ENCODE measurements around the gene MAPRE2. TPM values are rescaled to one million over a fixed set of nuclear protein-coding genes. Genes with fewer than 3 reads are reported as not detected.

Gene MAPRE2
- total RNA-seq, 1 donor from 2014 or later: 35.4 TPM

- DNase-seq (no peak), ATAC-seq (no peak)
- TF ChIP-seq CTCF (IDR thresholded peaks at IDR 0.05): no peak
- Histone ChIP-seq H3K9me3 (no peaks in the 10 kb centered on the region), H3K4me3 (no peak overlapping the region), H3K27ac (no peak overlapping the region), H3K36me3 (no peaks in the 10 kb centered on the region), H3K27me3 (no peaks in the 10 kb centered on the region), H3K4me1 (no peaks in the 10 kb centered on the region)
- intact Hi-C loops (cut with DNase I): no loop called here
These were observed 41.4 kb upstream of the MAPRE2 start for GRCh38 chr18:34999756-35000289.

GRCh38 chr18:35000457-35000856, 40.8 kb upstream of the MAPRE2 start:
- no peaks in the 10 kb centered on the region for H3K9me3 ChIP-seq
- no peak for TF ChIP-seq CTCF (IDR thresholded peaks at IDR 0.05)
- DNase-seq: no peak
- ATAC-seq: no peak
- H3K27me3 ChIP-seq: no peaks in the 10 kb centered on the region
- H3K36me3 ChIP-seq: no peaks in the 10 kb centered on the region
- intact Hi-C loops (cut with DNase I): no loop called here
- no peak overlapping the region for H3K4me3 ChIP-seq
- no peaks in the 10 kb centered on the region for H3K4me1 ChIP-seq
- no peak overlapping the region for H3K27ac ChIP-seq

- H3K27ac ChIP-seq: no peak overlapping the region
- intact Hi-C loops (cut with DNase I): no loop called here
- no peaks in the 10 kb centered on the region for H3K27me3 ChIP-seq
- H3K36me3 ChIP-seq: no peaks in the 10 kb centered on the region
- H3K9me3 ChIP-seq: no peaks in the 10 kb centered on the region
- ATAC-seq (no peak), DNase-seq (no peak)
- TF ChIP-seq CTCF (IDR thresholded peaks at IDR 0.05): no peak
- H3K4me1 ChIP-seq: no peaks in the 10 kb centered on the region
- no peak overlapping the region for H3K4me3 ChIP-seq
These were observed 39.1 kb upstream of the MAPRE2 start for GRCh38 chr18:35002120-35002519.

- intact Hi-C loops (cut with DNase I): loop anchor here (5.0 kb wide), 1 partner anchor 136 kb away; no protein-coding TSS in a partner anchor
- Histone ChIP-seq H3K27ac (no peak overlapping the region), H3K36me3 (no peaks in the 10 kb centered on the region), H3K4me3 (no peak overlapping the region), H3K27me3 (no peaks in the 10 kb centered on the region), H3K4me1 (no peaks in the 10 kb centered on the region), H3K9me3 (no peaks in the 10 kb centered on the region)
- no peak for DNase-seq
- TF ChIP-seq CTCF (IDR thresholded peaks at IDR 0.05): peak; percentile 72
- ATAC-seq: peak; percentile 93
These were observed 35.1 kb upstream of the MAPRE2 start for GRCh38 chr18:35005963-35006577.

GRCh38 chr18:35010156-35010555, 31.1 kb upstream of the MAPRE2 start:
- no peak overlapping the region for H3K4me3 ChIP-seq
- intact Hi-C loops (cut with DNase I): no loop called here
- no peaks in the 10 kb centered on the region for H3K36me3 ChIP-seq
- no peaks in the 10 kb centered on the region for H3K27me3 ChIP-seq
- no peak for TF ChIP-seq CTCF (IDR thresholded peaks at IDR 0.05)
- no peak for ATAC-seq
- no peaks in the 10 kb centered on the region for H3K9me3 ChIP-seq
- no peak for DNase-seq
- H3K27ac ChIP-seq: no peak overlapping the region
- H3K4me1 ChIP-seq: no peaks in the 10 kb centered on the region

All from upper lobe of right lung (tissue), 1 donor.